SU-DHL-6 (cell line): ENCODE measurements around the gene SLC22A15.

Source experiments
- H2AFZ ChIP-seq: fragments of 200-600 bp; sonication (generic); 2 replicates; pipeline ENCODE4 v1.6.1; 2014; ENCODE audit warnings: low read depth, mild to moderate bottlenecking, moderate library complexity, mixed read lengths, antibody characterized with exemption, low read length; ENCODE audit not compliant: severe bottlenecking
- H3F3A ChIP-seq: fragments of 200-600 bp; shearing (Covaris generic); 2 replicates; pipeline ENCODE4 v1.6.0; 2016; ENCODE audit warnings: antibody characterized with exemption, mild to moderate bottlenecking; ENCODE audit not compliant: insufficient read depth
- H3K27ac ChIP-seq: fragments of 200-600 bp; sonication (generic); 2 replicates; pipeline ENCODE4 v1.5.1; 2016; ENCODE audit warnings: low read depth, mild to moderate bottlenecking, low read length, moderate library complexity, mixed read lengths
- H3K27me3 ChIP-seq: fragments of 200-600 bp; sonication (generic), shearing (Covaris generic); 2 replicates; pipeline ENCODE4 v1.6.0; 2014; ENCODE audit warnings: mild to moderate bottlenecking, low read length
- H3K36me3 ChIP-seq: fragments of 200-600 bp; sonication (generic); 2 replicates; pipeline ENCODE4 v1.6.1; 2014; ENCODE audit warnings: mild to moderate bottlenecking, low read length, mixed read lengths
- H3K4me2 ChIP-seq: fragments of 300-600, 200-600 bp; shearing (Covaris generic), sonication (generic); 2 replicates; pipeline ENCODE4 v1.6.0; 2014; ENCODE audit warnings: low read length, low read depth, mild to moderate bottlenecking; ENCODE audit not compliant: poor library complexity, severe bottlenecking
- H3K4me3 ChIP-seq: fragments of 200-600 bp; sonication (generic); 2 replicates; pipeline ENCODE4 v1.5.1; 2014; ENCODE audit warnings: antibody characterized with exemption, low read length, mild to moderate bottlenecking, mixed read lengths; ENCODE audit not compliant: insufficient read depth, poor library complexity, severe bottlenecking
- H3K79me2 ChIP-seq: fragments of 200-600 bp; sonication (generic); 2 replicates; pipeline ENCODE4 v1.6.1; 2014; ENCODE audit warnings: mild to moderate bottlenecking, low read length, moderate library complexity; ENCODE audit not compliant: insufficient read depth
- H3K9ac ChIP-seq: fragments of 200-600 bp; sonication (generic); 2 replicates; pipeline ENCODE4 v1.7.0; 2014; ENCODE audit warnings: mild to moderate bottlenecking, low read length
- H3K9me2 ChIP-seq: fragments of 200-600 bp; sonication (generic); replicated peaks from 2 replicates; pipeline ENCODE4 v1.6.1; 2014; ENCODE audit warnings: low read length; ENCODE audit not compliant: insufficient read depth
- H3K9me3 ChIP-seq: fragments of 200-600 bp; sonication (generic); 2 replicates; pipeline ENCODE4 v1.6.1; 2014; ENCODE audit warnings: low read length, mixed read lengths; ENCODE audit not compliant: insufficient read depth
- H4K20me1 ChIP-seq: fragments of 200-600 bp; sonication (generic); 2 replicates; pipeline ENCODE4 v1.6.1; 2014; ENCODE audit warnings: low read depth, mild to moderate bottlenecking, antibody characterized with exemption, low read length, moderate library complexity, mixed read lengths
- EZH2phosphoT487 ChIP-seq: fragments of 200-600 bp; sonication (generic), shearing (Covaris generic); conservative IDR thresholded peaks from 2 replicates; pipeline ENCODE4 v1.6.1; 2018; ENCODE audit warnings: mild to moderate bottlenecking, antibody characterized with exemption, low read length, moderate library complexity, mixed read lengths
- TF ChIP-seq, protein P1 (sequence below): fragments of 200-600 bp; sonication (generic); IDR thresholded peaks from one replicate; pipeline ENCODE4 v1.5.1; 2017; ENCODE audit warnings: antibody characterized with exemption, mild to moderate bottlenecking, low read length, moderate library complexity; ENCODE audit not compliant: insufficient read depth, poor library complexity, severe bottlenecking

The SLC22A15 gene

DNA sequence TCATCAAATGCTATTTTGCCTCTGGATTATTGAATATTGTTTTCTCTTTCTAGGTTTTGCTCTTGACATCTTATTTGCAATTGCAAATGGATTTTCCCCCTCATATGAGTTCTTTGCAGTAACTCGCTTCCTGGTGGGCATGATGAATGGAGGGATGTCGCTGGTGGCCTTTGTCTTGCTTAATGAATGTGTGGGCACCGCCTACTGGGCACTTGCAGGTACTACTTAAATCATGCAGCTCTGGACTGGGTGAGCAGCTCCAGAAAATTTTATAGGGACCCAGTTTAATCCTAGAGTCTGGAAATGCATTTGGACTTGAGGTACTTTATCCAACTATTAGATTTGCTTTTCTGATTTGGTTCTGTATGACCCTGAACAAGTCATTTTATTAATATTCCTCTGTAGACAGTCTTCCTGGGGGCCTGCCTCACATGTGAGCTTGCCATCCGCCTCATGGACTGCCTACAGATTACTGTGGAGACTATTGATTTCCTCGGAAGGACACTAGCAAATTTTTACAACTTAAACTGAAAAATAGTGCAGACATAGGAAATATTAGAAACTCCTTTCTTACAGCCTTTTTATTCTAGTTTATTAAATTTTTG lies 44.5 kb downstream of the SLC22A15 start:
- Histone ChIP-seq H3K27me3 (no peaks in the 10 kb centered on the region), H3K4me2 (no peak overlapping the region), H3K79me2 (no peaks in the 10 kb centered on the region), H3K9me3 (no peaks in the 10 kb centered on the region), H3K9ac (no peak overlapping the region), H3K9me2 (no peaks in the 10 kb centered on the region), H3K4me3 (no peak overlapping the region), H3F3A (no peaks in the 10 kb centered on the region), H4K20me1 (no peaks in the 10 kb centered on the region), H3K36me3 (no peaks in the 10 kb centered on the region), H3K27ac (no peak overlapping the region), H2AFZ (no peak overlapping the region)
- TF ChIP-seq EZH2phosphoT487: no peak
- TF ChIP-seq, protein P1, sequence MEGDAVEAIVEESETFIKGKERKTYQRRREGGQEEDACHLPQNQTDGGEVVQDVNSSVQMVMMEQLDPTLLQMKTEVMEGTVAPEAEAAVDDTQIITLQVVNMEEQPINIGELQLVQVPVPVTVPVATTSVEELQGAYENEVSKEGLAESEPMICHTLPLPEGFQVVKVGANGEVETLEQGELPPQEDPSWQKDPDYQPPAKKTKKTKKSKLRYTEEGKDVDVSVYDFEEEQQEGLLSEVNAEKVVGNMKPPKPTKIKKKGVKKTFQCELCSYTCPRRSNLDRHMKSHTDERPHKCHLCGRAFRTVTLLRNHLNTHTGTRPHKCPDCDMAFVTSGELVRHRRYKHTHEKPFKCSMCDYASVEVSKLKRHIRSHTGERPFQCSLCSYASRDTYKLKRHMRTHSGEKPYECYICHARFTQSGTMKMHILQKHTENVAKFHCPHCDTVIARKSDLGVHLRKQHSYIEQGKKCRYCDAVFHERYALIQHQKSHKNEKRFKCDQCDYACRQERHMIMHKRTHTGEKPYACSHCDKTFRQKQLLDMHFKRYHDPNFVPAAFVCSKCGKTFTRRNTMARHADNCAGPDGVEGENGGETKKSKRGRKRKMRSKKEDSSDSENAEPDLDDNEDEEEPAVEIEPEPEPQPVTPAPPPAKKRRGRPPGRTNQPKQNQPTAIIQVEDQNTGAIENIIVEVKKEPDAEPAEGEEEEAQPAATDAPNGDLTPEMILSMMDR: peak; percentile 51

DNA sequence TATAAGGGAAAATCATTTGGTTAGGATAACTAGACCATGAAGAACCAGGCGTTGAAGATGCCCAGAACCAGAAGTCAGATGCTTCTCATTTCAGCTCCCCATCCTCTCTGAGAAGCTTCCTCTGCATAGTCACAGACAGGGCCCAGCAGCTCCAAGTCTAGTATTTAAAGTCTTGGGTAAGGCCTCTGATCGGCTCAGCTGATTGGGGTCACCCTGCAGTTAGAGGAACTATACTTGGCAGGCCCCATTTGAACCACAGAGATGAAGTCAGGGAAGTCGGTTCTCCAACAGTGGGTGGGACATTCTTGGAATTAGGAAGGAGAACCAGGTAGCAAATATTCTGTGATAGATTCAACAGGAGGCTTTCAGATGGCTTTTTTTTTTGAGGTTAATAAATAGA lies 48.3 kb downstream of the SLC22A15 start:
- no peaks in the 10 kb centered on the region for H3K9me2 ChIP-seq
- H4K20me1 ChIP-seq: no peaks in the 10 kb centered on the region
- H3K9ac ChIP-seq: no peak overlapping the region
- TF ChIP-seq, protein P1: no peak
- TF ChIP-seq EZH2phosphoT487: no peak
- no peaks in the 10 kb centered on the region for H3F3A ChIP-seq
- H3K27ac ChIP-seq: no peak overlapping the region
- H3K79me2 ChIP-seq: no peaks in the 10 kb centered on the region
- H3K4me2 ChIP-seq: no peak overlapping the region
- H3K4me3 ChIP-seq: no peak overlapping the region
- no peaks in the 10 kb centered on the region for H3K9me3 ChIP-seq
- H2AFZ ChIP-seq: no peak overlapping the region
- H3K27me3 ChIP-seq: no peaks in the 10 kb centered on the region
- no peaks in the 10 kb centered on the region for H3K36me3 ChIP-seq

DNA sequence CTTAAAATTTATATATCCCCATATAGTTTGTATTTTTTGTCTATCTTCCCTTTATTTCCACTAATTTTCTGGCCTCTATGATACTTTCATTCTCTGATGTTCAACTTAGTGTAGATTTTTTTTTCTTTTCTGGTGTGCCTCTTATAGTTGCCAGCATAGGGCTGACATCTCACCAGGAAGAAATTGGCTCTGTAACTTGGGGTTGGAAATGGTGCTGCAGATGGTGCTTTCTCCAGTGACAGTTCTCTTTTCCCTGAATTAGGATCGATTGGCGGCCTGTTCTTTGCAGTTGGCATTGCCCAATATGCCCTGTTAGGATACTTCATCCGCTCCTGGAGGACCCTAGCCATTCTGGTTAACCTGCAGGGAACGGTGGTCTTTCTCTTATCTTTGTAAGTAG lies 50.3 kb downstream of the SLC22A15 start:
- Histone ChIP-seq H3K4me3 (no peak overlapping the region), H3K9me2 (no peaks in the 10 kb centered on the region), H3K9ac (no peak overlapping the region), H3K27ac (no peak overlapping the region), H3K4me2 (no peak overlapping the region), H3K9me3 (no peaks in the 10 kb centered on the region), H3F3A (no peaks in the 10 kb centered on the region), H2AFZ (no peak overlapping the region), H4K20me1 (no peaks in the 10 kb centered on the region), H3K27me3 (no peaks in the 10 kb centered on the region), H3K79me2 (no peaks in the 10 kb centered on the region), H3K36me3 (no peaks in the 10 kb centered on the region)
- TF ChIP-seq, protein P1: no peak
- TF ChIP-seq EZH2phosphoT487: no peak
